ENCODE results near the gene C16orf96.

Gene C16orf96

DNA sequence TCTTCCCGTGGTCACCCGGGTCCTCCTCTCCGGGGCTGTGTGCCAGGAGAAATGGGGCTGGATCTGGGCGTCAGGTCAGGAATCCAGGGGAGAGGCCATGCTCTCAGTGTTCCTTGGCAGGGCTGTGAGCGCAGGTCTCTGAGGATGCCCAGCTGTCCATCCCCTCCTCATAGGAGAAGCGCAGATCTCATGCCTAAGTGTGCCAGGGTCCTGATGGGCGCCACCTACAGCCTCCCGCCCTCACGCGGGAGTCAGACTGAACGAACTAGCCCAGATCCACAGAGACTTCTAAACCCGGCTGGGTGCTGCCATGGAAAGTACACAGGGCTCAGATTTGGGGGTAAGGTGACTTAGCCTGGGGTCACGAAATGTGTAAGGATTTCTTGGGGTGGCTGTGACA is 92.8 kb downstream of the C16orf96 start:
- ChIA-PET CTCF (interaction anchor here (3.0 to 3.3 kb wide), 2 partner anchors 13 to 24 kb away, joined by 31 to 35 read pairs; partner anchors contain the start of gene MGRN1), POLR2A (no interaction called here)
- no peak for DNase-seq (ENCODE audit: extremely low spot score)
- TF ChIP-seq, protein P1, sequence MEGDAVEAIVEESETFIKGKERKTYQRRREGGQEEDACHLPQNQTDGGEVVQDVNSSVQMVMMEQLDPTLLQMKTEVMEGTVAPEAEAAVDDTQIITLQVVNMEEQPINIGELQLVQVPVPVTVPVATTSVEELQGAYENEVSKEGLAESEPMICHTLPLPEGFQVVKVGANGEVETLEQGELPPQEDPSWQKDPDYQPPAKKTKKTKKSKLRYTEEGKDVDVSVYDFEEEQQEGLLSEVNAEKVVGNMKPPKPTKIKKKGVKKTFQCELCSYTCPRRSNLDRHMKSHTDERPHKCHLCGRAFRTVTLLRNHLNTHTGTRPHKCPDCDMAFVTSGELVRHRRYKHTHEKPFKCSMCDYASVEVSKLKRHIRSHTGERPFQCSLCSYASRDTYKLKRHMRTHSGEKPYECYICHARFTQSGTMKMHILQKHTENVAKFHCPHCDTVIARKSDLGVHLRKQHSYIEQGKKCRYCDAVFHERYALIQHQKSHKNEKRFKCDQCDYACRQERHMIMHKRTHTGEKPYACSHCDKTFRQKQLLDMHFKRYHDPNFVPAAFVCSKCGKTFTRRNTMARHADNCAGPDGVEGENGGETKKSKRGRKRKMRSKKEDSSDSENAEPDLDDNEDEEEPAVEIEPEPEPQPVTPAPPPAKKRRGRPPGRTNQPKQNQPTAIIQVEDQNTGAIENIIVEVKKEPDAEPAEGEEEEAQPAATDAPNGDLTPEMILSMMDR (IDR thresholded peaks at IDR 0.05; ENCODE audit: control extremely low read depth, extremely low read depth, low read depth, missing control alignments) = no peak

DNA sequence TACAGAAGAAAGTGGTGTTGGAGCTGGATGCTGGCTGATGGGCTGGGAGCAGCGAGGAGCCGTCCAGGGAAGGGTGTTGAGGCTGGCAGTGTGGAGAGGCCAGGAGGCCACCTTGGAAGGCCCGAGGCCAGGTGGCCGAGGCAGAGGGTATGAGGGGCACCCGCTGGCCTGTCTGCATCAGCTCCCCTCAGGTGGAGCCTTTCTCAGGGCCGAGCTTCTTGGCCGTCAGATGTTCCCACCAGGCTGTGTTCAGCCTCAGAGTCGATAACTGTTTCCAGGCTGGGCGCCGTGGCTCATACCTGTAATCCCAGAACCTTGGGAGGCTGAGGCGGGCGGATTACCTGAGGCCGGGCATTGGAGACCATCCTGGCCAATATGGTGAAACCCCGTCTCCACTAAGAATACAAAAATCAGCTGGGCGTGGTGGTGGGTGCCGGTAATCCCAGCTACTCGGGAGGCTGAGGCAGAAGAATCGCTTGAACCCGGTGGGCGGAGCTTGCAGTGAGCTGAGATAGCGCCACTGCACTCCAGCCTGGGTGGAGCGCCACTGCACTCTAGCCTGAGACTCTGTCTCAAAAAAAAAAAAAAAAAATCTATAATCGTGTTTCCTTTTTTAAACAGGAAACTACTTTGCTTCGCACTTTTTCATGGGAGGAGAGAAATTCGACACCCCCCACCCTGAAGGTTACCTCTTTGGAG is 93.8 kb downstream of the C16orf96 start:
- TF ChIP-seq, protein P1 (IDR thresholded peaks at IDR 0.05; ENCODE audit: control extremely low read depth, extremely low read depth, low read depth, missing control alignments) = no peak
- CTCF ChIA-PET = interaction anchor here (0.6 to 3.3 kb wide), 16 partner anchors 8 to 218 kb away, joined by 3 to 35 read pairs (median 3); partner anchors contain the start of genes ANKS3, DNAAF8 and MGRN1
- POLR2A ChIA-PET = no interaction called here
- DNase-seq (ENCODE audit: extremely low spot score) = no peak

Measured in GM10248 (cell line).